NCI-H1436 treated with DMSO at 0.1 percent for 48 hours (cell line): ENCODE data around the gene CDH12.
"Not testable (repeated sequence)": the region's sequence is repeated elsewhere in the genome, so short reads cannot be mapped to it uniquely, and the experiment has no call there.

Experiments used
- DNase-seq: peaks from one replicate; lab custom pipeline; 2025; lab: John Stamatoyannopoulos, UW

CDH12 gene

GRCh38 chr5:22649074-22649473, 204.1 kb downstream of the CDH12 start:
- no peak for DNase-seq

- DNase-seq, result no peak
Measured at GRCh38 chr5:22644859-22645258, 208.3 kb downstream of the CDH12 start.

- no peak for DNase-seq
Measured at GRCh38 chr5:22643356-22643755, 209.8 kb downstream of the CDH12 start.

- DNase-seq, result no peak
Measured at GRCh38 chr5:22631683-22632082, 221.5 kb downstream of the CDH12 start.

- DNase-seq, result no peak
Measured at GRCh38 chr5:22627029-22627428, 226.1 kb downstream of the CDH12 start.

GRCh38 chr5:22625451-22625850, 227.7 kb downstream of the CDH12 start:
- no peak for DNase-seq

- no peak for DNase-seq
Measured at GRCh38 chr5:22621084-22621483, 232.1 kb downstream of the CDH12 start.

- DNase-seq, result no peak
Measured at GRCh38 chr5:22615964-22616363, 237.2 kb downstream of the CDH12 start.

- no peak for DNase-seq
Measured at GRCh38 chr5:22614486-22615094, 238.6 kb downstream of the CDH12 start.

GRCh38 chr5:22612928-22613327, 240.2 kb downstream of the CDH12 start:
- no peak for DNase-seq

GRCh38 chr5:22611327-22611726, 241.8 kb downstream of the CDH12 start:
- DNase-seq, result no peak

GRCh38 chr5:22607498-22607897, 245.6 kb downstream of the CDH12 start:
- DNase-seq, result not testable (repeated sequence)

- no peak for DNase-seq
Measured at GRCh38 chr5:22605473-22605872, 247.7 kb downstream of the CDH12 start.

GRCh38 chr5:22604711-22605110, 248.4 kb downstream of the CDH12 start:
- no peak for DNase-seq

- no peak for DNase-seq
Measured at GRCh38 chr5:22598796-22599195, 254.3 kb downstream of the CDH12 start.

- no peak for DNase-seq
Measured at GRCh38 chr5:22596404-22596970, 256.7 kb downstream of the CDH12 start.

- DNase-seq, result no peak
Measured at GRCh38 chr5:22594491-22594890, 258.7 kb downstream of the CDH12 start.

- no peak for DNase-seq
Measured at GRCh38 chr5:22593592-22593991, 259.6 kb downstream of the CDH12 start.

GRCh38 chr5:22591461-22591860, 261.7 kb downstream of the CDH12 start:
- DNase-seq, result no peak

- DNase-seq, result no peak
Measured at GRCh38 chr5:22590677-22591268, 262.4 kb downstream of the CDH12 start.

- no peak for DNase-seq
Measured at GRCh38 chr5:22577711-22578110, 275.4 kb downstream of the CDH12 start.

- no peak for DNase-seq
Measured at GRCh38 chr5:22577006-22577405, 276.1 kb downstream of the CDH12 start.

GRCh38 chr5:22572941-22573340, 280.2 kb downstream of the CDH12 start:
- DNase-seq, result no peak

GRCh38 chr5:22567983-22568382, 285.2 kb downstream of the CDH12 start:
- DNase-seq, result no peak
